Measurements from ENCODE around the gene ZNF773. TPM values are rescaled to one million over a fixed set of nuclear protein-coding genes. Genes with fewer than 3 reads are reported as not detected.
A peak's percentile ranks its signal among the peaks of the same experiment; 100 is the strongest.
"Not testable (repeated sequence)": the region's sequence is repeated elsewhere in the genome, so short reads cannot be mapped to it uniquely, and the experiment has no call there.

ZNF773 gene
- total RNA-seq, 1 donor from 2014 or later: 8.9 TPM

DNA sequence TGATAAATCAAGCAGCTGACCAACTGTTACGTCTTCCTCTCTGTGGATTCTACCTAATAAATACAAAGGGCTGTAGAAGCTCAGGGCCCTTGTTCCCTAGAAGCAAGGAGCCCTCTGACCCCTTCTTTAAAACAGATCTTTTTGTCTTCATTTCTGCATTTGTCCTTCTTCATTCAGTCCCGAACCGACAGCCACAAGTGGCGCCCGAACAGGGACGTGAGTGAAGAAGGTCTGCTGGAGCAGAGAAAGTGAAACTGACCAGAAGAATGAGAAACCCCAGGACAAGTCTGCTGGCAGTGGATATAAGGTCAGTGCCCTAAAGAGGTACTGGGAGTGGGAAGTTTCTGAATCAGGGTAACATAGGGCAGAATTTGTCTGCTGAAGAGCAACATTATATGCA lies 13.1 kb downstream of the ZNF773 start:
- Mint-ChIP-seq H3K36me3 (ENCODE audit: low read depth) (peaks cover 59% of the 10 kb centered on the region), H3K4me3 (no peak overlapping the region), H3K9me3 (peaks cover 30% of the 10 kb centered on the region), H3K27me3 (ENCODE audit: low read depth) (no peaks in the 10 kb centered on the region), H3K4me1 (no peaks in the 10 kb centered on the region), H3K27ac (ENCODE audit: unreplicated experiment) (no peak overlapping the region)
- TF ChIP-seq CTCF (conservative IDR thresholded peaks at IDR 0.05): no peak
- DNase-seq (ENCODE audit: low read depth, low spot score): no peak

DNA sequence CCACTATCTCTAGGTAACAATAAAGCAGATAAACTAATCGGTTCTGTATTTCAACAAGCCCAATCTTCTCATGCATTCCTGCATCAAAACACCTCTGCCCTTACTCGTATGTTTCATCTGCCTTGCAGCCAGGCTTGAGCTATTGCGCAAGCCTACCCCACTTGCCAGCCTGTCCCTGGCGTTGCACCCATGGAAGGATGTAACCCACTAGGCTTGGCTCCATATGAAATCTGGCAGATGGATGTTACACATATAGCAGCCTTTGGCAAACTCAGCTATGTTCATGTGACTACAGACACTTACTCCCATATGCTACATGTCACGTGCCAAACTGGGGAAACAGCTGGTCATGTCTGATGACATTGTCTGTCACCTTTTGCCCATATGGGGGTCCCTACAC lies 15.5 kb downstream of the ZNF773 start:
- TF ChIP-seq CTCF (conservative IDR thresholded peaks at IDR 0.05): no peak
- H3K27ac Mint-ChIP-seq (ENCODE audit: unreplicated experiment): no peak overlapping the region
- peaks cover 45% of the 10 kb centered on the region for H3K36me3 Mint-ChIP-seq (ENCODE audit: low read depth)
- H3K27me3 Mint-ChIP-seq (ENCODE audit: low read depth): peaks cover 3% of the 10 kb centered on the region
- DNase-seq (ENCODE audit: low read depth, low spot score): no peak
- H3K4me1 Mint-ChIP-seq: no peaks in the 10 kb centered on the region
- no peak overlapping the region for H3K4me3 Mint-ChIP-seq
- peaks cover 25% of the 10 kb centered on the region for H3K9me3 Mint-ChIP-seq

- peaks cover 35% of the 10 kb centered on the region for H3K36me3 Mint-ChIP-seq (ENCODE audit: low read depth)
- not testable (repeated sequence) for H3K27me3 Mint-ChIP-seq (ENCODE audit: low read depth); DNase-seq (ENCODE audit: low read depth, low spot score); H3K27ac Mint-ChIP-seq (ENCODE audit: unreplicated experiment); H3K4me3 Mint-ChIP-seq; H3K4me1 Mint-ChIP-seq
- H3K9me3 Mint-ChIP-seq: peaks cover 29% of the 10 kb centered on the region
These were observed 18.3 kb downstream of the ZNF773 start for GRCh38 chr19:57518021-57518420.

DNA sequence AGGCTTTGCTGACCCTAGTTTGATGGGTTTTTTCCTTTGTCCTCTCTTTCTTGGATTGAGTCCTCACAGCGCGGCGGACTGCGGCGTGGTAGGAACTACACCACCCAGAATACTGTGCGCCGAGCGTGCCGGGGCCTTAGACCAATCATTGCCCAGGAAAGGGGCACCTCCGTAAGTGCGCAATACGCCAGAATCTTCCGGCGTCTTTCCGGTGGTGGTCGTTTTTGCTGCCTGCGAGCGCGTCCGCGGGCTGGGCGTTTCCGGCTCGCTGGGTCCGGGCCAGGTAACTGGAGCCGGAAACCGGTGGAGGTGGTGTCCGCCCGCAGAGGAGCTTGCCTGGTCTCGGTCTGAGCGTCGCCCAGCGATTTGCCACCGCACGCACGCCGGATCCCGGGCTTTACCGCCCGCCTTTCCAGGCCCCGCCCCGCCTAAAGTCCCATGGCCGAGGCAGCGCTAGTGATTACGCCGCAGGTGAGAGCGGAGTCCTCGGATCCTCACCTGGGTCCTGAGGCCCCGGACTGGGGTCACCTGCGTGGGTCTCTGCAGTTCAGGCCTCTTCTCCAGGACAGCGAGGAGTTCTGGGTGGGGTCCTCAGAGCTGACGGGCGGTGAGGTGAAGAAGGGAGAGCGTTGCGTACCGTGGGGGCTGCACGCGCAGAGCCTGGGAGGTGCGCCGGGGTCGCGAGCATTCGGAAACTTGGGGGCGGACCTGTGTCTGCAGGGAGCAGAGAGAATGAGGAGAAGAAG lies 27.6 kb downstream of the ZNF773 start, which contains the start of gene ZNF549:
ZNF549 (plus strand) TSS at position 221 of the 746 bp plus-strand sequence; CDS start at position 439, 218 bp downstream.
- Mint-ChIP-seq H3K4me3 (peak within 1 kb of the TSS; percentile 94), H3K27me3 (ENCODE audit: low read depth) (peaks cover 3% of the 10 kb centered on the region), H3K36me3 (ENCODE audit: low read depth) (peaks cover 38% of the 10 kb centered on the region), H3K9me3 (peaks cover 21% of the 10 kb centered on the region), H3K27ac (ENCODE audit: unreplicated experiment) (peak within 1 kb of the TSS; percentile 51), H3K4me1 (peaks cover 19% of the 10 kb centered on the region)
- no peak for TF ChIP-seq CTCF (conservative IDR thresholded peaks at IDR 0.05)
- DNase-seq (ENCODE audit: low read depth, low spot score): peak; percentile 74

DNA sequence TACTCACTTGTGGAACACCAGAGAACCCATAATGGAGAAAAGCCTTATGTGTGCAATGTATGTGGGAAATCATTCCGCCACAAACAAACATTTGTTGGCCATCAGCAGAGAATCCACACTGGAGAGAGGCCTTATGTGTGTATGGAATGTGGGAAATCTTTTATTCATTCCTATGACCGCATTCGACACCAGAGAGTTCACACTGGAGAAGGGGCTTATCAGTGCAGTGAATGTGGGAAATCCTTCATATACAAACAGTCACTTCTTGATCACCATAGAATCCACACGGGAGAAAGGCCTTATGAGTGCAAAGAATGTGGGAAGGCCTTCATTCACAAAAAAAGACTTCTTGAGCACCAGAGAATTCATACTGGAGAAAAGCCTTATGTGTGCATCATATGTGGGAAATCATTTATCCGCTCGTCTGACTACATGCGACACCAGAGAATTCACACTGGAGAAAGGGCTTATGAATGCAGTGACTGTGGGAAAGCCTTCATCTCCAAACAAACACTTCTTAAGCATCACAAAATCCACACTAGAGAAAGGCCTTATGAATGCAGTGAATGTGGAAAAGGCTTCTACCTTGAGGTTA lies 38.3 kb downstream of the ZNF773 start:
- no peak overlapping the region for H3K27ac Mint-ChIP-seq (ENCODE audit: unreplicated experiment)

More for the DNA sequence above, 38.3 kb downstream of the ZNF773 start:
- Mint-ChIP-seq H3K4me3 (peak overlapping the region; percentile 19), H3K27me3 (ENCODE audit: low read depth) (no peaks in the 10 kb centered on the region), H3K4me1 (no peaks in the 10 kb centered on the region), H3K9me3 (peaks cover 55% of the 10 kb centered on the region), H3K36me3 (ENCODE audit: low read depth) (peaks cover 93% of the 10 kb centered on the region)
- TF ChIP-seq CTCF (conservative IDR thresholded peaks at IDR 0.05): no peak
- DNase-seq (ENCODE audit: low read depth, low spot score): no peak

Measured in neural crest cell (in vitro differentiated cells).